Measurements from ENCODE around the gene PSD4. TPM values are rescaled to one million over a fixed set of nuclear protein-coding genes. Genes with fewer than 3 reads are reported as not detected.

PSD4 gene
- total RNA-seq, 1 donor from 2014 or later = 38.8 TPM

DNA sequence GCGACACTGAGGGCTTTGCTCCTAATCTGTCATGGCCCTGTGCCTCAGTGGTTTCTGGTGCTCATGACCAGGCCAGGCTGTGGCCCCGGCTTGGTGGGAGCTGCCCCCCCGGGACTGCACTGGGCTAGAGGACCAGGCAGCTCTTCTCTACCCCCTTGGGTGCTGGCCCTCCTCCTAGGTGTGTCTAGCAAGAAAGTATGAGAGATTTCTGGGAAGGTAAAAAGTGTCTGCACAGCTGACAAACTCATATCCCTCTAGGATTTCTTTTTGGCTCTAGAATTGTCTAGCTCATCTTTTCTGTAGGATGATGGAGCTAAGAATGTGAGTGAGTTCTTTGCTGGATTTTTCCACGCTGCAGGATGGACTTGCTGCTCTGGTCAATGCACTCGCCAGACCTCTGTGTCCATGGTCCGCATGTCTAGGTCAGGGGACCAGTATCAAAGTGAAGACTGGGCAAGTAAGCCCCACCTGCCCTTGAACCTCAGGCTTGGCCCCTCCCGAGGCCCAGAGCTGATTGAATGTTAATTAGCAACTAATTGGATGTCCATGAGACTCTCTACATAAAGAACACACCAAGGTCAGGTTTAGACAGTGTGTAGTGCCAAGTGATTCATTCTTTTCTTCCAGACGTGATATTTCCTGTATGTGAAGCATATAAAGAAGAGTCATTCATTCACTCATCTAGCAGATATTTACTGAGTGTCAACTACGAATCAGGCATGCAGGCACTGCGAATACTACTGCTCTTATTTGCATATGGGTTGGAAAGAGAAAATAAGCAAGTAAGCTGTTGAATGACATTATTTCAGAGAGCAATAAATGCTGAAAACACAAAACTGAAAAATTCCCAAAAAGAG, 15.6 kb upstream of the PSD4 start:
- TF ChIP-seq, protein P1, sequence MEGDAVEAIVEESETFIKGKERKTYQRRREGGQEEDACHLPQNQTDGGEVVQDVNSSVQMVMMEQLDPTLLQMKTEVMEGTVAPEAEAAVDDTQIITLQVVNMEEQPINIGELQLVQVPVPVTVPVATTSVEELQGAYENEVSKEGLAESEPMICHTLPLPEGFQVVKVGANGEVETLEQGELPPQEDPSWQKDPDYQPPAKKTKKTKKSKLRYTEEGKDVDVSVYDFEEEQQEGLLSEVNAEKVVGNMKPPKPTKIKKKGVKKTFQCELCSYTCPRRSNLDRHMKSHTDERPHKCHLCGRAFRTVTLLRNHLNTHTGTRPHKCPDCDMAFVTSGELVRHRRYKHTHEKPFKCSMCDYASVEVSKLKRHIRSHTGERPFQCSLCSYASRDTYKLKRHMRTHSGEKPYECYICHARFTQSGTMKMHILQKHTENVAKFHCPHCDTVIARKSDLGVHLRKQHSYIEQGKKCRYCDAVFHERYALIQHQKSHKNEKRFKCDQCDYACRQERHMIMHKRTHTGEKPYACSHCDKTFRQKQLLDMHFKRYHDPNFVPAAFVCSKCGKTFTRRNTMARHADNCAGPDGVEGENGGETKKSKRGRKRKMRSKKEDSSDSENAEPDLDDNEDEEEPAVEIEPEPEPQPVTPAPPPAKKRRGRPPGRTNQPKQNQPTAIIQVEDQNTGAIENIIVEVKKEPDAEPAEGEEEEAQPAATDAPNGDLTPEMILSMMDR (conservative IDR thresholded peaks at IDR 0.05) = no peak
- Mint-ChIP-seq H3K27me3 (no peaks in the 10 kb centered on the region), H3K36me3 (no peaks in the 10 kb centered on the region), H3K9me3 (no peaks in the 10 kb centered on the region), H3K27ac (peak overlapping the region; percentile 96), H3K4me1 (ENCODE audit: unreplicated experiment) (peaks cover 28% of the 10 kb centered on the region), H3K4me3 (peak overlapping the region; percentile 94)
- no peak for DNase-seq (ENCODE audit: extremely low spot score, unreplicated experiment)

DNA sequence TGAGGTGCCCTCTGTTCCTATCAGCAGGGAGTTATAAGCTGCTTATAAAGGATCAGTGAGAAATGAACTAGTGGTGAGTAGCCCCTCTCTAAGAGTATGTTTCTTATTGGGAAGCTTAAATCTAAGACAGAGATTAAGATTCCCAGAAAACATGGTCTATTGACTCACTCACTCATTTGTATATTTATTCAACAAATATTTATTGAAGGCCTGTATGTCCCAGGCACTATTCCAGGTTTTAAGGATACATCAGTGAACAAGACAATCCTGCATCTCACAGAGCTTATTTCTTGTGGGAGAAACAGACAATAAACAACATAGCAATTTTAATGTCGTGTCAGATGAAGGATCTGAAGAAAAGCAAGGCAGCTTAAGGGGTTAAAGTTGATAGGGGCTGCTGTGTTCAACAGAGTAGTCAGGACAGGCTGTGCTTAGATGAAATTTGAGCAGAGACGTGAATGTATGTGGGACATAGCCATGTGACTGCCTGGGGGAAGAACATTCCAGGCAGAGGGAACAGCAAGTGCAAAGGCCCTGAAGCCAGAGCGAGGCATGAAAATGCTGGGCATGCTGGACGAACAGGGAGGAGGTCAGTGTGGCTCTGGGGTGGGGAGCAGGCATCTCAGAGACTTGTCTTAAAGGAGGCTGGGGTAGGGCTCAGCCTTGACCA, 14.8 kb upstream of the PSD4 start:
- H3K27me3 Mint-ChIP-seq = no peaks in the 10 kb centered on the region
- H3K9me3 Mint-ChIP-seq = no peaks in the 10 kb centered on the region
- no peaks in the 10 kb centered on the region for H3K36me3 Mint-ChIP-seq
- peak overlapping the region; percentile 94 for H3K4me3 Mint-ChIP-seq
- peaks cover 29% of the 10 kb centered on the region for H3K4me1 Mint-ChIP-seq (ENCODE audit: unreplicated experiment)
- DNase-seq (ENCODE audit: extremely low spot score, unreplicated experiment) = no peak
- H3K27ac Mint-ChIP-seq = peak overlapping the region; percentile 96
- TF ChIP-seq, protein P1 (conservative IDR thresholded peaks at IDR 0.05) = no peak

DNA sequence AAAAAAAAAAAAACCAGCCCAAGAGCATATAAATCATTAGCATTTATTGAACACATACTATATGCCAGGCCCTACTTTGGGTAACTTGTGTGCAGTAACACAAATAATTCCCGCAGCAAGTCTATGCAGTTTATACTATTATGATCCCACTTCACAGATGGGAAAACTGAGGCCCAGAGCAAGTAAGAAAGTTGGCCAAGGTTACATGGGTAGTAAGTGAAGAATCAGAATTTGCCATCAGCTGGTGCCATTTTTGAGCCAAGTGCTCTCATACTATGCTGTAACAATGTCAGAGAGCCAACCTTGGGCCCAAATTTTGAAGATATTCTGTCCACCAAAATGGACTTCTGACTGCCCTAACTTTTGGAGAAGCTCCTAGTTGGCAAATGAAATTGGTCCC, 13.5 kb upstream of the PSD4 start:
- H3K27me3 Mint-ChIP-seq = no peaks in the 10 kb centered on the region
- H3K36me3 Mint-ChIP-seq = no peaks in the 10 kb centered on the region
- no peak overlapping the region for H3K4me3 Mint-ChIP-seq
- no peaks in the 10 kb centered on the region for H3K9me3 Mint-ChIP-seq
- DNase-seq (ENCODE audit: extremely low spot score, unreplicated experiment) = no peak
- TF ChIP-seq, protein P1 (conservative IDR thresholded peaks at IDR 0.05) = no peak
- peaks cover 39% of the 10 kb centered on the region for H3K4me1 Mint-ChIP-seq (ENCODE audit: unreplicated experiment)
- H3K27ac Mint-ChIP-seq = no peak overlapping the region

DNA sequence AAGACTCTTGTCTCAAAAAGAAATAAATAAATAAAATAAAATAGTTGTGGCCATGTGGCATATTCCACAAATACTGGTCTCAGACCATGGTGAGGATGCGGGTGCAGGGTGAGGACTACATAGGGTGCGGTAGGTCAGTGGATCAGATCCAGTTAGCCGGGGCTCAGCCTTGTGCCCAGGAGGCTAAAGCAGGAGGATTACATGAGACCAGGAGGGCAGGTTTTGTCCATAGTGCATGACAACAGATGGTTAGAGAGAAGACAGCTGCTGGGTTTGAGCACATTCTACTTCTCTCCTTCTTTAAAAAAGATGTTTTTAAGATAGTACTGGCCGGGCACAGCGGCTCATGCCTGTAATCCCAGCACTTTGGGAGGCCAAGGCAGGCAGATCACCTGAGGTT, 12.8 kb upstream of the PSD4 start:
- peaks cover 41% of the 10 kb centered on the region for H3K4me1 Mint-ChIP-seq (ENCODE audit: unreplicated experiment)
- no peaks in the 10 kb centered on the region for H3K36me3 Mint-ChIP-seq
- no peak overlapping the region for H3K4me3 Mint-ChIP-seq
- no peak overlapping the region for H3K27ac Mint-ChIP-seq
- DNase-seq (ENCODE audit: extremely low spot score, unreplicated experiment) = no peak
- H3K9me3 Mint-ChIP-seq = no peaks in the 10 kb centered on the region
- TF ChIP-seq, protein P1 (conservative IDR thresholded peaks at IDR 0.05) = no peak
- H3K27me3 Mint-ChIP-seq = no peaks in the 10 kb centered on the region

DNA sequence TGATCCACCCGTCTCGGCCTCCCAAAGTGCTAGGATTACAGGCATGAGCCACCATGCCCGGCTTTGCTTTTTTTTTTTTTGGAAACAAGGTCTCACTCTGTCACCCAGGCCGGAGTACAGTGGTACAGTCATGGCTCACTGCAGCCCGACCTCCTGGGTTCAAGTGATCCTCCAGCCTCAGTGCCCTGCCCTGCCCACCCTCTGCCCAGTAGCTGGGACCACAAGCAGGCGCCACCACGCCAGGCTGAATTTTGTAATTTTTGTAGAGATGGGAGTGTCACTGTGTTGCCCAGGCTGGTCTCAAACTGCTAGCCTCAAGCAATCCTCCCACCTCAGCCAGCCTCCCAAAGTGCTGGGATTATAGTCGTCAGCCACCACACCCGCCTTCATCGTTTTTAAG, 11.6 kb upstream of the PSD4 start:
- Mint-ChIP-seq H3K27ac (peak overlapping the region; percentile 77), H3K4me3 (peak overlapping the region; percentile 20), H3K4me1 (ENCODE audit: unreplicated experiment) (peaks cover 43% of the 10 kb centered on the region), H3K27me3 (no peaks in the 10 kb centered on the region), H3K36me3 (no peaks in the 10 kb centered on the region), H3K9me3 (no peaks in the 10 kb centered on the region)
- peak; percentile 42 for DNase-seq (ENCODE audit: extremely low spot score, unreplicated experiment)
- TF ChIP-seq, protein P1 (conservative IDR thresholded peaks at IDR 0.05) = no peak

All from type B pancreatic cell (in vitro differentiated cells).